Stimulated activated CD8-positive, alpha-beta memory T cell treated with anti-CD3 and anti-CD28 coated beads, Interleukin-7, amount 100 ng/mL, for 4 hours (primary cell): Measurements from ENCODE around the gene FAM186B.

Experiments
- DNase-seq, 2 donors: peaks; one replicate each; pipeline ENCODE4 v3.0.0-alpha.2; 2020; ENCODE audit warnings: low read depth in 2 of 2

Gene FAM186B

DNA sequence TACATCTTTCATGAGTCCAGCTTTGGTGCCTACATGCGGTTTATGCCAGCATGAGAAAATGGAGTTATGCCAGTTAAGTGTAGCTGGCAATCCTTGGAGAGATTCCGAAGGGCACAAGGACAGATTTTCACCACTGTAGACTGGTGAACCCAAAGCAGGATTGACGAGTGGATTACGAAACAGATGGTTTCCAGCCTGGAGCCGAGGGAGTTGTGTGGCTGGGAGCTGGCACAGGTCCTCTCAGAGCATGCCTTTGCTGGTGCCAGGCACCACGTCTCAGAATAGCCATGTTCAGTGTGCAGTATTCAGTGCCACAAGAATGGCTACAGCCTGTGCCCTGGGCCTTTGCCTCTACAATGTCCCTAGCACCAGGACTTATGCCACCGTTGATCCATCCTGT is 53.4 kb downstream of the FAM186B start:
- DNase-seq: no peak

- no peak for DNase-seq
Measured at GRCh38 chr12:49550693-49551252, 54.7 kb downstream of the FAM186B start.

DNA sequence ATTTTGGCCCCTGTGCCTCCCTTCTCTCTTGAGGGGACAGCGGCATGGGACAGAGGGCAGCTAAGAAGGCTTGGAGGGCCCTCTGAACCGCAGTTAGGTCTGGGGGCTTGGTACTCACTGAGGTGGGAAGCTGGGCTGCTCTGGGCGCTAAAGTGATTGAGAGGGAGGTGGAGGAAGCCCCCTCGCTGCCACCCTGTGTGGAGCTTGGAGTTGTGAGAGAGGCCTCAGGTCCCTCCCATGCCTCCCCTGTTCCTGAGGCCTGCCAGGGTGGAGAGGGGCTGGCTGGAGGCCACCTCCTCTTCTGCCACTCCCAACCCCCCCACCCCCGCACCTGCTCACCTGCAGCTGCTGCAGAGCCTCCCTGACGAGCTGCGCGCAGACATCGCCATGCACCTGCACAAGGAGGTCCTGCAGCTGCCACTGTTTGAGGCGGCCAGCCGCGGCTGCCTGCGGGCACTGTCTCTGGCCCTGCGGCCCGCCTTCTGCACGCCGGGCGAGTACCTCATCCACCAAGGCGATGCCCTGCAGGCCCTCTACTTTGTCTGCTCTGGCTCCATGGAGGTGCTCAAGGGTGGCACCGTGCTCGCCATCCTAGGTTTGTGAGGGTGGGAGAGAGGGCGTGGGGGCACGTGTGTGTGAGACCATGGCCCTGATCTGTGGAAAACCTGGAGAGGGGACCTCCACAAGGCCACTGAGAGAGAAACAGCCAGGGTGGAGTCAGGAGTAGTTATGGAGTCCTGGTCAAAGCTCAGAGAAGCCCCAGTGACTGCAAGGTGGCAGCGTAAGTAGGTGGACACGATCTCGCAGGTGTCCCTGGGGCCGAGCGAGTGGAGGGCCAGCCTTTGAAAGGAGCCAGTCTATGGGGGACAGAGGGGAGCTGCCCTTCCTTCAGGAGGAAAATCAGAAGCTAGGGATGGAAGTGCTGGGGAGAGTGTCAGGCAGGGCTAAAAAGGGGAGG is 55.4 kb downstream of the FAM186B start:
- DNase-seq: no peak

GRCh38 chr12:49548822-49549648 is 56.4 kb downstream of the FAM186B start:
- DNase-seq: no peak

DNA sequence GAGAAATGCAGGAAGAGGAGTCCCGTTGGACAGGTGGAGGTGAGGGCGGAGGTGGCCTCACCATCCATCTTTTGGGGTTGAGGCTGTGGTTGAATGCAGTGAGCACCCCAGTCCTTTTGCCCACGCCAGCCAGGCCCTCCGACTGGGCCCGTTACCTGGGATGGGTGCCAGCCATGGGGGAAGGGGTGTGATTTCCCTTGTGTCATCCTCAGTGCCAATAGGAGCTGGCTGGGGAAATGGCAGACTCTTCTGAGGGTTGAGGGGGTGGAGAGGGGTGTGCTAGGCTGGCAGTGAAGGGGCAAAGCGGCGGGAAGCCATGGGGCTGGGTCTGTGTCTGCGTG is 57.0 kb downstream of the FAM186B start:
- DNase-seq: no peak

GRCh38 chr12:49547090-49547690 is 58.2 kb downstream of the FAM186B start:
- no peak for DNase-seq

DNA sequence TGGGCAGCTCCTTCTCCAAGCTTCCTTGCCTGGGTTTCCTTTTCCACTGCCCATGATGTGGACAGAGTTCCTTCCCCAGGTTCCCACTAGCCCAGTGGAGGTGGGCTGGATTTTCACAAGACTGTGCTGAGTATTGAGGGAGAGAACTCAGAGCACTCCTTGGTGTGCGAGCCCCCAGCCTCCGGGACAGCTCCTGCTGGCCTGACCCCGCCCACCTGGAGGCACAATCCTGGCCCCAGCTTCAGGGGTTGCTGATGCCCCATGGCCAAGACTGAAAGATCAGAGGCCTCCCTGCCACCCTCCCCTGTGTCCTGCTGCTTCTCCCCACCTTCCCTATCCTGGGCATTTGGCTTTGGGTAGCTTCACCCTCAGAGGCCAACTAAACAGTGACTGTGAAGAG is 59.0 kb downstream of the FAM186B start:
- no peak for DNase-seq

GRCh38 chr12:49545815-49546214 is 59.6 kb downstream of the FAM186B start:
- DNase-seq: no peak

- DNase-seq: no peak
Measured at GRCh38 chr12:49543914-49544815, 61.3 kb downstream of the FAM186B start.

- DNase-seq: no peak
Measured at GRCh38 chr12:49543221-49543913, 62.1 kb downstream of the FAM186B start.

DNA sequence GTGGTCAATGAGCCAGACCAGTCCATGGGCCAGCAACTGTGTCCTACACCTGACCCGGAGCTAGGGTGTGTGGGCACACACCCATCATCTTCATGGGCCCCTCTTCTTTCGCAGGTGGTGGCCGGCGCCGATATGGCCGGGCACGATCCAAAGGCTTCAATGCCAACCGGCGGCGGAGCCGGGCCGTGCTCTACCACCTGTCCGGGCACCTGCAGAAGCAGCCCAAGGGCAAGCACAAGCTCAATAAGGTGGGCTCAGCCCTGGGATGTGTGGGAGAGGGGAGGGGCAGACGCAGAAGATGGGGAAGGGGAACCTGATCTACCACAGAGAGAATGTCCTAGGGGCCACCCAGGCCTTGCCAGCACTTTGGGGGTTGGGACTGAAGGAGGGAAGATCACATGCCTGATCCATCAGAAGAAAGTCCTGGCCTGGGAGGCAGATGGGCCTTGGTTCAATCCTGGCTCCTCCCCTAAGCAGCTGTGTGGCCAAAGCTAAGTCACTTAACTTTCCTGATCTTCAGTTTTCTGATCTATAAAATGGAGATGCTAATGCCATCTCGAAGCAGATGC is 62.8 kb downstream of the FAM186B start:
- DNase-seq: no peak

GRCh38 chr12:49541911-49542505 is 63.4 kb downstream of the FAM186B start:
- DNase-seq: no peak

GRCh38 chr12:49541140-49541861 is 64.1 kb downstream of the FAM186B start:
- no peak for DNase-seq

- DNase-seq: no peak
Measured at GRCh38 chr12:49540229-49541139, 65.0 kb downstream of the FAM186B start.

DNA sequence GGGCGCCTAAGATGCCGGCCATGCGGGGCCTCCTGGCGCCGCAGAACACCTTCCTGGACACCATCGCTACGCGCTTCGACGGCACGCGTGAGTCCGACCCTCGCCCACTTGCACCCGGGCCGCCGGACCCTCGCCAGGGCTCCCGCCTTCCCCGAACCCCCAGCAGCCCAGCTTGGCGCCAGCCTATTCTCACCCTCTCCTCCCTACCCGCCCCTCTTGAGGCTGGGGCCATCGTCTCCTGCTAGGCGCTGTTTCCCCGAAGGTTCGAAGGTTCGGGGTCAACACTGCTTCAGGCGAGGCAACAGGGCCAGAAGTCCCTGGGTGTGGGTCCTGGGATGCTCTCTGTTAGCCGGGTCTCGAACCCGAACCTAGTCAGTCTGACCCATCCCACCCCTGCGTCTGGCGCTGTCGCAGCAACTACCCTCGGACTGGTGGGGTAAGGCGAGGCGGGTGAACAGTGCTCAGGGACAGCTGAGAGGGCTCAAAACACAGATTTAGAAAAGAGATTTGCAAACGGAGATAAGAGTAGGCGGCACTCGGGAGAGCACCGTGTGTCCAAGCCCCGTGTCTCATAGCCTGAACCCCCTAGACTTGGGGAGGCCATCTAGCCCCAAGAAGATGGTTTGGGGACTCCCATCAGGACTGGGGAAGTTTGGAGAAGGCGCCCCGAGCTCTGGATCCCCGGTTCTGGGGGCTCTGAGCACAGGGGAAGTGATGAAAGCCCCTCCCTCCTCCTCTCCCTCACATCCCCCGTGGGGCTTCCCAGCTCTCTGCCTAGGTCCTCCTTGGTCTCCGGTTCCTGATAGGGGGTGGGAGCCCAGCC is 65.8 kb downstream of the FAM186B start:
- no peak for DNase-seq

DNA sequence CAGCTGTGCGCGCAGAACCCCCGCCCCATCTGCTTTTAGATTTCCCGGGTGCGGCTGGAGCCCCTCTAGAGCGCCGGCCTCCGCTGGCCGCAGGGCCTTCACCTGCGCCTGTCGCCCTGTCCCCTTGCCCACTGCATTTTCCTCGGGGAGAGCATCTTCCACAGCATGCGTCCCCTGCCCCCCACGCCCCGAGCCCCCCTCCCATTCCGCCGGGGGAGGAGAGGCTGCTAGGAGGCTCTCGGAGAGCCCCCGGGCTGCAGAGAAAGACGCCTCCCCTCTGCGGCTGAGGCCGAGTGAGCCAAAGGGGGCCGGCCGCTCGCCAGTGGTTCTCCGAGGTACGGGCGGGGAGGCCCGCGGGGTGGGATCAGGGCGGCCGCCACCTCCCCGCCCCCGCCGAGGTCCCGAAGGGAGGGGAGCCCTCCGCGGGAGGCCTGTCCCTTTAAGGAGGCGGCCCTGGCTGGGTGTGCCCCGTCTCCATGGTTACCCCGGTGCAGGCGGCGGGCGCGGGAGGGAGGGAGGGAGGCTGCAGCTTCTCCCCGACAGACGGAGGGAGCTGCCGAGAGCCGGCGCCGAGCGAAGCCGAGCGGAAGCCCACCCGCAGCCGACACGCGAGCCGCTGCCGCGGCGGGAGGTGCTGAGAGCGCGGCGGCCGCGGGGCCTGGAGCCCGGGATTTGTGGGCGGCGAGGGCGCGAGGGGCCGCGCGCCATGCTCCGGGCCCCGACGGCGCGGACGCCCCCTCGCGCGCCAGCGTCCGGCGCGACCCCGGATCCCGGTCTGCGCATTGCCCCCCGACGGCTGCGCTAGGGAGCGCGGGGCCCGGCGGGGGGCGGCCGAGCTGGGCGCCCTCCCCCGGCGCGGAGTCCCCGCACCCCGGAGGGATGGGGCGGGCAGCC is 66.7 kb downstream of the FAM186B start, which contains the start of gene KCNH3:
TSS of gene KCNH3 (plus strand) at position 521 of the 894 bp plus-strand sequence. CDS start 387 bp downstream, outside the sequence.
- peak; percentile 75 to 86 for DNase-seq
